OCI-LY7 (cell line): ENCODE results near the gene TRIM71.

Experiments used
- CTCF ChIP-seq: fragments of 200-600 bp; sonication (generic); conservative IDR thresholded peaks from 2 replicates; pipeline ENCODE4 v1.5.1; 2014; ENCODE audit warnings: mild to moderate bottlenecking, antibody characterized with exemption, low read length, moderate library complexity, mixed read lengths
- EZH2phosphoT487 ChIP-seq: fragments of 200-600 bp; sonication (generic); IDR thresholded peaks from 2 replicates; pipeline ENCODE4 v1.6.1; 2018; ENCODE audit warnings: low read depth, borderline replicate concordance, mild to moderate bottlenecking, mixed run types, antibody characterized with exemption, low read length, moderate library complexity, mixed read lengths

GRCh38 chr3:32797776-32798175 is 20.0 kb upstream of the TRIM71 start:
- TF ChIP-seq CTCF: no peak
- no peak for TF ChIP-seq EZH2phosphoT487
